Measurements from ENCODE around the gene SPRY1. TPM values are rescaled to one million over a fixed set of nuclear protein-coding genes. Genes with fewer than 3 reads are reported as not detected.
A peak's percentile ranks its signal among the peaks of the same experiment; 100 is the strongest.

The SPRY1 gene
- total RNA-seq, 1 experiment from 2014 or later, result 76.3 TPM

- Histone ChIP-seq H4K91ac (ENCODE audit: insufficient read length, low read depth, low read length) (no peak overlapping the region), H3T11ph (ENCODE audit: low read length) (no peak overlapping the region), H3K27me3 (ENCODE audit: insufficient read depth, low read length) (no peaks in the 10 kb centered on the region), H3K56ac (ENCODE audit: insufficient read length, low read depth, low read length) (no peak overlapping the region), H3K9ac (ENCODE audit: extremely low read depth, insufficient read length, low read length) (no peak overlapping the region), H3K9me3 (ENCODE audit: control insufficient read depth, low read depth, low read length) (no peaks in the 10 kb centered on the region), H3K14ac (ENCODE audit: insufficient read depth, low read length) (no peak overlapping the region), H3K79me1 (ENCODE audit: insufficient read depth, low read depth, low read length, poor library complexity, severe bottlenecking) (no peaks in the 10 kb centered on the region), H3K23ac (ENCODE audit: insufficient read length, low read depth, low read length) (no peak overlapping the region), H2BK20ac (ENCODE audit: low read depth, low read length, poor library complexity, severe bottlenecking) (no peak overlapping the region), H4K5ac (ENCODE audit: insufficient read length, low read depth, low read length) (no peak overlapping the region), H4K8ac (replicated peaks; ENCODE audit: insufficient read length, low read depth, low read length) (no peak overlapping the region), H3K4ac (ENCODE audit: low read depth, low read length) (no peak overlapping the region), H2AK5ac (ENCODE audit: insufficient read length, low read length) (no peak overlapping the region), H2BK120ac (ENCODE audit: low read depth, low read length, poor library complexity, severe bottlenecking) (no peak overlapping the region), H3K79me2 (ENCODE audit: insufficient read depth, low read length) (no peaks in the 10 kb centered on the region), H3K18ac (ENCODE audit: insufficient read length, low read depth, low read length) (no peak overlapping the region), H3K4me1 (ENCODE audit: insufficient read depth, low read length) (no peaks in the 10 kb centered on the region), H2BK5ac (ENCODE audit: insufficient read length, low read length) (no peak overlapping the region), H4K20me1 (ENCODE audit: control insufficient read depth, insufficient read depth, insufficient read length) (no peaks in the 10 kb centered on the region), H2BK12ac (ENCODE audit: insufficient read length, low read depth, low read length) (no peak overlapping the region), H3K27ac (ENCODE audit: insufficient read length, low read depth, low read length) (no peak overlapping the region), H3K4me2 (ENCODE audit: insufficient read depth, insufficient read length, low read length) (no peak overlapping the region), H3K23me2 (ENCODE audit: insufficient read length, low read depth, low read length, poor library complexity, severe bottlenecking) (no peaks in the 10 kb centered on the region), H2BK15ac (ENCODE audit: low read depth, low read length) (no peak overlapping the region), H2AFZ (ENCODE audit: low read length) (no peak overlapping the region)
- no CpG with 5 or more reads among the region's 3 CpGs for WGBS (ENCODE audit: extremely low coverage, insufficient read length, low lambda C conversion rate)
- Mint-ChIP-seq H3K4me1 (peaks cover 2 to 7% of the 10 kb centered on the region in 2 experiments; a peak in 2 of 4 replicates), H3K27me3 (ENCODE audit: low read depth) (no peaks in the 10 kb centered on the region), H3K9me3 (peaks cover 26 to 33% of the 10 kb centered on the region in 2 experiments), H3K27ac (no peak overlapping the region), H3K36me3 (ENCODE audit: insufficient read depth in 1 of 3, low read depth in 3 of 3) (peaks cover 5 to 36% (median 21%) of the 10 kb centered on the region in 3 experiments), H3K4me3 (peak overlapping the region in 1 of 2 experiments; percentile 28; a peak in 1 of 5 replicates)
- no peak for DNase-seq
- TF ChIP-seq CTCF (conservative IDR thresholded peaks at IDR 0.05), result no peak
Measured at GRCh38 chr4:123427951-123428350, 31.4 kb downstream of the SPRY1 start.

Measured in H9 (cell line).